GM21619 (cell line): ENCODE data around the gene LYPD3.
"Not testable (repeated sequence)": the region's sequence is repeated elsewhere in the genome, so short reads cannot be mapped to it uniquely, and the experiment has no call there.

ENCODE experiments used
- ATAC-seq: cut with Tn5 transposase; IDR thresholded peaks from one replicate; pipeline ENCODE4 v1.9.1; 2021; ENCODE audit not compliant: unreplicated experiment

LYPD3 gene

GRCh38 chr19:43462785-43463380 lies 2.5 kb downstream of the LYPD3 start:
- no peak for ATAC-seq

- no peak for ATAC-seq
Observed at GRCh38 chr19:43462383-43462782, 3.0 kb downstream of the LYPD3 start.

GRCh38 chr19:43461303-43461702 lies 4.1 kb downstream of the LYPD3 start:
- ATAC-seq = no peak

- ATAC-seq = no peak
Observed at GRCh38 chr19:43460362-43461016, 4.9 kb downstream of the LYPD3 start.

GRCh38 chr19:43457809-43458208 lies 7.6 kb downstream of the LYPD3 start:
- no peak for ATAC-seq

- no peak for ATAC-seq
Observed at GRCh38 chr19:43455321-43456113, 9.9 kb downstream of the LYPD3 start.

- ATAC-seq = no peak
Observed at GRCh38 chr19:43454031-43454430, 11.4 kb downstream of the LYPD3 start.

- ATAC-seq = no peak
Observed at GRCh38 chr19:43452582-43452981, 12.8 kb downstream of the LYPD3 start.

- ATAC-seq = no peak
Observed at GRCh38 chr19:43450545-43450997, 14.8 kb downstream of the LYPD3 start.

GRCh38 chr19:43447655-43448054 lies 17.8 kb downstream of the LYPD3 start:
- ATAC-seq = no peak

GRCh38 chr19:43446746-43447489 lies 18.5 kb downstream of the LYPD3 start:
- no peak for ATAC-seq

GRCh38 chr19:43445426-43445825 lies 20.0 kb downstream of the LYPD3 start:
- ATAC-seq = no peak

GRCh38 chr19:43444531-43445287 lies 20.7 kb downstream of the LYPD3 start:
- ATAC-seq = no peak

GRCh38 chr19:43444091-43444490 lies 21.3 kb downstream of the LYPD3 start:
- not testable (repeated sequence) for ATAC-seq

- ATAC-seq = no peak
Observed at GRCh38 chr19:43441716-43442115, 23.7 kb downstream of the LYPD3 start.

- no peak for ATAC-seq
Observed at GRCh38 chr19:43439709-43440063, 25.7 kb downstream of the LYPD3 start.

GRCh38 chr19:43439032-43439708 lies 26.2 kb downstream of the LYPD3 start:
- ATAC-seq = no peak

GRCh38 chr19:43438291-43439031 lies 26.9 kb downstream of the LYPD3 start:
- no peak for ATAC-seq

- no peak for ATAC-seq
Observed at GRCh38 chr19:43437712-43438111, 27.7 kb downstream of the LYPD3 start.
